Cardiac fibroblast (primary cell): Measurements from ENCODE around the gene NUP210L.
A peak's percentile ranks its signal among the peaks of the same experiment; 100 is the strongest.

ENCODE experiments used
- DNase-seq, 2 donors: peaks; one replicate each; pipeline versions ENCODE4 v3.0.0 to v3.0.0-alpha.2; 2010; ENCODE audit warnings: low read depth in 2 of 2
- H3K4me3 ChIP-seq, 2 donors: replicated peaks in 1 of 2; 1 replicate in 1 of 2; 2 replicates in 1 of 2; pipeline ENCODE4 v1.5.1; 2011; ENCODE audit warnings: low read depth in 2 of 2, low read length in 2 of 2, mild to moderate bottlenecking in 2 of 2, moderate library complexity in 1 of 2
- CTCF ChIP-seq: IDR thresholded peaks from one replicate; pipeline ENCODE4 v1.5.1; 2011; ENCODE audit warnings: low read depth, mild to moderate bottlenecking, low read length, inconsistent platforms

The NUP210L gene

DNA sequence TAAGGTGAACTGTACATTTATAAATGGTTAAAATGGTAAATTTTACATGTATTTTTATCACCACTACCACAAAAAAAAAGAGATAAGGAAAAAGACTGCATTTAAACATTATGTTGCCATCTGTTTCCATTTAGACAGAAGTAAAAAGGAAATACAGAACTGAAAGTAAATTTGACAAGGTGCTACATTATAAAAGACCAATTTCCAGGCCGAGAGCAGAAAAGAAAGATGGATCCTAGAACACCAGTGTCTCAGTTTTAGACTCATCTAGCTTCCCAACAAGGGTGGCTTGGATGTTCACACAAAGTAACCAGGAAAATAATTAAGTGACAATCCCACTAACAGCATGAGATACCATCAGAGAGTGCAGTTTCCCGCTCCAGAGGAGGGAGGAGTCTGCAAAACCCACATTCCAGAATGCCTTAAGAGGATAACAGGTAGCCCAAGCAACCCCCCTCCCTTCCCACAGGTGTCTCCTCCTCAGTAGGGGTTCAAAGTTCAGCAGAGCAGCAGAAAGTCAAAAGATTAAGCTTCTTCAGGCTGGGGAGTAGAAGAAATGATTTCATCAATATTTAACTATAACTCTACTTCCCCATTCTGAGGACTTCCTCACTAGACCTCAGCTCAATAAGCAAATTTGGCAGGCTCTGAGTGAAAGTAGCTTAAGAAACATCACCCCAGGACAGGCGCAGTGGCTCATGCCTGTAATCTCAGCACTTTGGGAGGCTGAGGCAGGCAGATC is 25.2 kb upstream of the NUP210L start:
- peak overlapping the region in 1 of 2 donors; percentile 22 for H3K4me3 ChIP-seq
- TF ChIP-seq CTCF: no peak
- no peak for DNase-seq

DNA sequence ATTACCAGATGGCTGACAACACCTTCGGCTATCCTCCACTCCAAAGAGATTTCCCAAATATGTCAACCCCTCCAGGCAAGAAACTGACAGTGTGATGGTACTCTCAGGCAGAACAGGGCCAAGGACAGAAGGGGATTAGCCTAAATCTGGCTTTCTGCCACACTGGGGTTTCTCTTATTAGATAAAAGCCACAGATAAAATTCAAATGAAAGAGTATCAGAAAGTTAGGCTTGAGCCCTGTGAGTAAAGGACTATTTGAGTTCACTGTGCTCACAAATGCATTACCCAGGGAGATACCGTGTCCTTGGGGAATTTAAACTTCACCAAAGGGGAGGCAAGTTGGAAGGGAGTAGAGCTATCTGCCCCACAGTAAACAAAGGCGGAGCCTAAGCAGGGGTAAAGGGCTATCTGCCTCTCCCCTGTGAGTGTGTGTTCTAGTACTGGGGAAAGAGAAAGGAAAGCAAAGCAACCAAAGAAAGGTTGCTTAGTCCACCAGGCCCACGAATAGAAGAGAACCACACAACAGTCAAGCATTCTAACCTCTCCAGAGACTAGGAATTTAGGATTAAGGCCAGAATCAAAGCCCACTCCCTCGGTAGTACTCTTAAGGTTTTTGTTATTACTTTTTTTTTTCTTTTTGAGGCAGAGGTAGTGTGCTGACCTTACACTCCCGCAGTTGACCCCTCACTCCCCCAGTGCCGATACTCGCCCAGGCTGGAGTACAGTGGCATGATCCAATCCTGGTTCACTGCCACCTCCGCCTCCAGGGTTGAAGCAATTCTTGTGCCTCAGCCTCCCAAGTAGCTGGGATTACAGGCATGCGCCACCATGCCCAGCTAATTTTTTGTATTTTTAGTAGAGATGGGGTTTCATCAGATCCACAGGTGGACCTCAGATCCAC is 24.3 kb upstream of the NUP210L start:
- DNase-seq: peak; percentile 29 to 44
- TF ChIP-seq CTCF: no peak
- H3K4me3 ChIP-seq: peak overlapping the region in 1 of 2 donors; percentile 11

DNA sequence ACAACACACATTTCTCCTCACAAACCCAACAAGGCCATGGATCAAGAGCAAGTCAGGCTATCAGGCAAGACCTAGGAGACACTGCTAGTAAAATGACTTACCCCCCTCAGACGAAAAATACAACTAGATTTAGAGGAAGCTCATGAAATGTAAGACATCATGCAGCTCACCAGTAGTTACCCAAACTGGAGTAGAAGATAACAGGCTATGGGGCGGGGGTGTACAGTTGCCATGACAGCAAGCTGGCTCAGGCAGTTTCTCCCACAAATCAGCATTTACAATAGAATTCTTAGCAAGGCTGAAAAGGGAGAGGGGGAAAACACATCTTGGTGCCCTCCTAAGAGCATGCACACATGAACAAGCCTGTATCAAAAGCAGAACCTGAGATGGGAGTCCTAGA is 23.1 kb upstream of the NUP210L start:
- DNase-seq: peak in 1 of 2 donors; percentile 46
- H3K4me3 ChIP-seq: no peak overlapping the region
- TF ChIP-seq CTCF: no peak

DNA sequence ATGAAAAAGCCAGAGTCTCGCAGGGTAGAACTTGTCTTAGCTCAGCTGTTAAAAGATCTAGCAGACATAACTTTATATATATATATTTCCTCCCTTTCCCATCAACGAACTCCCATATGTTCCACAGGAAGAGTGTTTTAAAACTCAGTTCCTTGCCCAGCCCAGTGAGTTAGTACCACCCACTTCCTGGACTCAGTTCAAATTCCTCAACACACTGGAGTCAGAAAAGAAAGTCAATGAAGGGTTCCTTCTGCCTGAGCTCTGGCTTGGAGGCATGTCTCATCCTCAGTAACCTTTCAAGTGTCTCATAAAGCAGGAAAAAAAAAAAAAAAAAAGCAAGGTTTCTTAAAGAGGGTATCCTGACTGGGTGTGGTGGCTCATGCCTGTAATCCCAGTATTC is 21.5 kb upstream of the NUP210L start:
- DNase-seq: peak; percentile 83 to 88
- no peak overlapping the region for H3K4me3 ChIP-seq
- no peak for TF ChIP-seq CTCF

- TF ChIP-seq CTCF: no peak
- no peak overlapping the region for H3K4me3 ChIP-seq
- DNase-seq: no peak
These were observed 19.8 kb upstream of the NUP210L start for GRCh38 chr1:154174654-154175053.

DNA sequence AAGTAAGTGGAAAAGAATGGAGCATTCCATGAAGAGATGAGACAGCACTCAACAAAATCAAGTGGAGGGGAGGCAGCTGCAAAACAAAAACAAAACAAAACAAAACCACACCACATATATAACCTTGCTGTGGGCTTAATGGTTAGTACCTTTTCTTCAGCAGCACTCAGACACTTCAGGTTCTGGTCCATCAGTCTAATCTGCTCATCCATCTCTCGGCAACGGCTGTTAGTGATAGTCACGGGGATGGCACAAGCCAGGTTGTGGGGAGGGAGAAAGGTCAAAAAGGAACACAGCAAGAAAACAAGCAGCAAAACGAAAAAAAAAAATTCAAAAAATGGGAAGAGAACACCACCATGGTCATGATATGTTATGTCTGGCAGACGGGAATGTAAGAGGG is 17.0 kb upstream of the NUP210L start:
- no peak for DNase-seq
- no peak for TF ChIP-seq CTCF
- H3K4me3 ChIP-seq: no peak overlapping the region
